HG03135 (cell line): Measurements from ENCODE around the gene COL7A1.
"Not testable (repeated sequence)": the region's sequence is repeated elsewhere in the genome, so short reads cannot be mapped to it uniquely, and the experiment has no call there.

ENCODE experiments used
- ATAC-seq: cut with Tn5 transposase; IDR thresholded peaks from one replicate; pipeline ENCODE4 v1.9.1; 2021; ENCODE audit warnings: mild to moderate bottlenecking, moderate library complexity; ENCODE audit not compliant: unreplicated experiment

The COL7A1 gene

GRCh38 chr3:48564667-48565066, 30.5 kb downstream of the COL7A1 start:
- ATAC-seq = no peak

DNA sequence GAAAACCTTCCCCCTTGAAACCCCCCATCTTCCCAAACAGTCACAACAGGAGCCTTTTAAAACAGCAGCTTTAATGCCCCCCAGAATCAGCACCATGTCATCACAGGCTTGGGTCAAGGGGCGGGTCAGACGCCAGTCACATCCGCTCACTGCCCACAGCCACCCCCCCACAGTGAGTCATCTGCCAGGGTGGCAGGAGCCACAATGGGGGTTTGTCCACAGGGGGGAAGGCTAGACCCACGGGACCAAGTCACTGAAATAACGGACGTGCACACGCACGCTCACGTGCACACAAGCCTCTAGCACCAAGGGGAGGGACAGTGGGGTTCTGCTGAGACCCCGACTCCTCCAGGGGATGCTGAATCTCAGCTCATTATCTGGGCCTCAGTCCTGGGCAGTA, 31.1 kb downstream of the COL7A1 start:
- ATAC-seq = no peak

DNA sequence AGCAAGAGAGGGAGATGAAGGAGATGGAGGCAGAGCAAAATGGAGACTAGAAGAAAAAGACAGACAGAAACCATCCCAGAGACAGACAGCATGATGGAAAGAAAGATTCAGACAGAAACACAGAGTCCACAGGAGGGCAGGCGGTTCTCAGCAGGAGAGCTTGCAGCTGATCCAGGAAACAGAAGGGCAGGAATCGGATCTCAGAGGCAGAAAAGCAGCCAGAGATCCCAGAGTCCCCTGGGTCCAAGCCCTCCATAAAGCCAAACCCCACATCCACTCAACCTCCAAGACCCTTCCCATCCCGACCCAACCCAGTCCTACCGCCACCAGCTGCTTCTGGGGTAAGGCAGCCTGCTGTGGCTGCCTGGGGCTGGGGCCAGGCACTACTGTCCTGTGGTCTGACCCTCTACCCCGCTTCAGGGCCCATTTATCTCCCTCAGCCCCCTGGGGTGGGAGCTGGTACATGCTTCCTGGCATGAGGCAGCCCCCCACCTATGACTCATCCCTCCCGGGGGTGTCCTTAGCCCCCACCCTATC, 31.7 kb downstream of the COL7A1 start, which contains the start of gene UCN2:
TSS of gene UCN2 (minus strand) at position 400 of the 537 bp plus-strand sequence. CDS start 657 bp downstream, outside the sequence.
- ATAC-seq = no peak

- no peak for ATAC-seq
Observed at GRCh38 chr3:48562367-48563095, 32.6 kb downstream of the COL7A1 start.

- ATAC-seq = no peak
Observed at GRCh38 chr3:48561045-48561736, 33.9 kb downstream of the COL7A1 start.

DNA sequence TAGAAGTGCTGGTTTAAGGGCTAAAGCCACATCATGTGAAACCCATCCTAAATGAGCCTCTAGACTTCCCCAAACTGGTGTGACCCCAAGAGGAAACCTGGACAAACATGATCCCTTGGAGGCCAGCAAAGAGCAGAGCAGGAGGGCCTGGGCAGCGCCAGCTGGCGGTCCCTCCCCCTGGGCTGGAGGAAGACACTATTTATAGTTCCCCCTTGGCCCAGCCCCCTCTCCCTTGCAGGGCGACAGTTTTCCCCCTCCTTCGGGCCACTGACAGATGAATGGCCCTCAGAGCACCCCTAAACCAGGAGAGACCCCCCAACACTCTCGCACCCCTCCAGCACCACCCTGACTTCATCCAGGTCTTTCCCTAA, 34.5 kb downstream of the COL7A1 start:
- ATAC-seq = no peak

DNA sequence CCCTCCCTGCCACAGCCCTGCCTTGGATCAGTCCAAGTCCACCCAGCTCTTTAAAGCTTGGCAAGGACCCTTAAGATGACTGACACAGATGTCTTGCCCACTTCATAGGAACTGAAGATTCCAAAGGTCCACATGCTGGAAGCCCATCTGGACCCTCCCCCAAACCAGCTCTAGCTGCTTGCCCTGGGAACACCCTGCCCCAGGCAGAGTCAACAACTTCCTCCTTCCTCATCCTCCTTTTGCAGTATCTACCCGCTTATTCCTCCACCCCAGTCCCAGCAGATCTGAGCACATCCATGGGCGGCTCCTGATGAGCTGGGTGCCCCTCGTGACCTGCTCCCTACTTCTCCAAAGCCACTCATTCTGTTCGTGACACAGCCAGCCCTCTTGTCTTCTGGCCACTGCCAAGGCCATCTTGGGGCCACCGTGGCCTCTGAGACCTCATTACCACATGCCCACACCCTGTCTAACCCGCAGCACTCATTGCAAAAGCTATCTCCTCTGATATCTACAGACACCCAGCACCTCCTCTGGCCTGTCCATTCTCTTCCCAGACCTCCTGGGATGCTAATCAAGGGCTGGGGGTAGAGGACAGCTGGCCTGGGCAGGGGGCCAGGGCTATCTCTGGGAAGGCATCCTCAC, 36.5 kb downstream of the COL7A1 start:
- no peak for ATAC-seq

DNA sequence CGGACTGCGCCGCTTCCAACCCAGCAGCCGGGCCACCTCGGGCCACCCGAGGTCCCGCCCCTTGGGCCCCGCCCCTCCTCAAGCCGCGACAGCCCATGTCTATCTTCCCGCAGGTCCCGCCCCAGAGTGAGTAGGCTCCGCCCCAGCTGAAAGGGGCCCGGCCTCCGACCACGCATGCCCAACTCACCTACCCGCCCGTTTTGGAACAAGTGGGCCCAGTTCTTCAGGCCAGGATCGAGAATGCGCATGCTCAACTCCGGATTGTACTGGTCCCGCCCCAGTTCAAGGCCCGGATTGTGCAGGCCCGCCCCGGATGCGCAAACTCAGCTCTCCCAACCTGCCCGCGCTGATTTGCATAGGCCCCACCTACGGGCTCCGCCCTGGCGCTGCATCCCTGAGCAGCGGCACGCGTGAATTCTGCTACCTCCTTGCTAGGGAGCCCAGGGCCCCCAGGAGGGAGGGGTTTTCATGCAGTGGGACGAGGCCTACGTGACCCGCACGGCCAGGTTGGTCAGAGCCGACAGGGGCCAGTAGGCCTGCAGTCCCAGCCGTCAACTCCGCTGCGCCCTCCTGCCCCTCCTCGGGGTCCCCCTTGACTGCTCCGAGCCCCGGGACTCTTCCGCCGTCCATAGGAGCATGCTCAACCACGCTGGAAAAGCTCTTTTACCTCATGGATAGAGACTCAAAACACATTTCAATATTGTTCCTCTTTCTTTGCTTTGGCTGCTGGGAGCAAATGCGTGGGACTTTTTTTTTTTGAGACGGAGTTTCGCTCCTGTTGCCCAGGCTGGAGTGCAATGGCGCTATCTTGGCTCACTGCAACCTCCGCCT, 38.1 kb downstream of the COL7A1 start, which contains the start of gene PFKFB4:
TSS of gene PFKFB4 (minus strand) at position 8 of the 831 bp plus-strand sequence. CDS start 26 bp downstream, outside the sequence.
- ATAC-seq = peak; percentile 86

DNA sequence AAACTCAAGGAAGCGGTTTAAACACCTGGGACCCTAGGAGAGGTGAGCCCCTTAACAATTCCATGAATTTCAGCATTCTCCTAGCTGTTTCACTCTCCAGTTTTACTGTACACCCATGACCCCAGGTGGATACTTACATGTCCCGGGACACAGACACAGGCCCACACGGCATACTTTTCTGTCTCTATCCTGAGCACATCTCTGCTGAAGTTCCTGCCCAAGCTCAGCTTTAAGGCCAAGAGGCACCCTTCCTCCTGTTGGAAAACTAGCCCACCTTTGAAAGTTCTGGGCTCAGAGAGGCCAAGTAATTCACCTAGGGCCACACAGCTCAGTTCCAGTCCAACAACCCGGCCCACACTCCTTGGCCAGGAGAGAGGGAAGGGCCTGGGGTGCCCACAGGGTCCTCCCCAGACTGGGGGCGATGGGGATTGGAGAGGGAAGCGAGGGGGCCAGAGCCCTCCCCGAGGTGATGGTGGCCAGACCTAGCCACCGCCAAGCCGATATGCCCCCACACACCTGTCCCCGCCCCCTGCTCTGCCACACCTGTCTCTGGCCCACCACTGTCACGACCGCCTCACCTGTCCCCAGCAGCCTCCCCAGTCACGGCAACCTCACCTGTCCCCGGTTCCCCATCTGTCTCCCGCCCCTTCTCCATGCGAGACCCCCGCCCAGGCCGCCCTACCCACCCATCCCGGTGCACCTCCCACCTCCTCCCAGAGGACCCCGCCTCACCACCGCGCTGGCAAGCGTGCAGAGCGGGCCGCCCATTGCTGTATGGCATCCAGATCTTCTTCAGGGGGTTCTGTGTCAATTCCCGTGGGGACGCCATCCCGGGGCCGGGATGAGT, 39.0 kb downstream of the COL7A1 start:
- no peak for ATAC-seq

- ATAC-seq = no peak
Observed at GRCh38 chr3:48555231-48555948, 39.7 kb downstream of the COL7A1 start.

DNA sequence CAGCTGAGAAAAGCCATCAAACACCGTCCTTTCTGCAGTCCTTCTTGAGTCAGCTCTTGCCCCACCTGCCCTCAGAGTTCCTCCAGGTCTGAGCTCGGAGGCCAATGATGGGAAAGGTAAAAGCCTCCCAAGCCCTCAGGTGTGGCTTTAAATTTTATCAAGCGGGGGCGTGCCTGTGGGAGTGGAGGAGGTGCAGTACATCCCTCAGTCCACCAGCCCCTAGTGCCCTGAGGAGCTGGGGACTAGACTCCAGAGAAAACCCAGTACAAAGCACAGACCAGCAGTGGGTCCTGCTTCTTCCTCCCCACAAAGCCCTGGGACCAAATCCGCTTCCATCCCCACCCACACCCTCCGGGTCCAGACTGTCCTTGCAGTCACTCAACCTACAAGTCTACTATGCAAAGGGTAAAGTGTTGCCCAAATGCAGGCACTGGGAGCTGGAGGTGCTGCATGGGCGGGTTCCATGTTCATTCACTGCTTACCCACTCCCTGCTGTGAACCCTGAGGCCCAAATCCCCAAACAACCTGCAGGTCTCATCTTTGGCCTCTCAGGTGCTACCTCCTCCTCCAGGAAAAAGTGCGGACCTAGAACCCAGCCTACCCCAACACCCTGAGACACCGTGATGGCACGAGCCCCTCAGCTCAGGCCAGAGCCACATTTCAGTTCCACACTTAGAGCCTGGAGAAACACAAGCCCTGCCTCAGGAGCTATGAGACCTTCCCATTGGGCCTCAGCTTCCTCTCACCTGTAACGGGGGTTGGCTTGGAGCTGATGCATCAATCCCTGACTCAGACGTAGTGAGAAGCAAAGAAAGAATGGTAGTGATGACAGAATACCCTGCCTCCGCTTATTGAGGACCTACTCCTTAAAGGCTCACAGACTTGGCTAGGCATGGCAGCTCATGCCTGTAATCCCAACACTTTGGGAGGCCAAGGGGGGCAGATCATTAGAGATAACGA, 41.0 kb downstream of the COL7A1 start:
- ATAC-seq = no peak

- ATAC-seq = no peak
Observed at GRCh38 chr3:48553361-48553760, 41.8 kb downstream of the COL7A1 start.

- ATAC-seq = no peak
Observed at GRCh38 chr3:48552111-48552951, 42.8 kb downstream of the COL7A1 start.

DNA sequence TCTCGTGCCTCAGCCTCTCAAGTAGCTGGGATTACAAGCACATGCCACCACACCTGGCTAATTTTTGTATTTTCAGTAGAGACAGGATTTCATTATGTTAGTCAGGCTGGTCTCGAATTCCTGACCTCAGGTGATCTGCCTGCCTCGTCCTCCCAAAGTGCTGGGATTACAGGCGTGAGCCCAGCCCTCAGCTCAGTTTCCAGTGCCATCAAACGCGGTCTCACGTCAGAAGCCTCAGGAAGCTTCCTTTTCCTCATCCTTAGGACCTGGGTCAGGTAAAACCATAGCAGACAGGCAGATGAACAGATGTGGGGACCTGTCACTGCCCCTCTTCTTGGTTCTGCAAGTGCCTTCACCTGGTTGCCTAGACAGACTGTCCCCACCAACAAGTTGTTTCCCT, 43.5 kb downstream of the COL7A1 start:
- ATAC-seq = not testable (repeated sequence)

GRCh38 chr3:48548729-48549705, 46.1 kb downstream of the COL7A1 start:
- peak; percentile 62 for ATAC-seq

GRCh38 chr3:48548126-48548525, 47.0 kb downstream of the COL7A1 start:
- ATAC-seq = no peak
